Colonic mucosa (tissue), 4 donors: ENCODE results near the gene OPCML. TPM values are rescaled to one million over a fixed set of nuclear protein-coding genes. Genes with fewer than 3 reads are reported as not detected.

Experiments used
- DNase-seq: peaks from one replicate; pipeline ENCODE4 v3.0.0-alpha.2; 2020
- H3K27ac ChIP-seq: fragments of 200-600 bp; one replicate; pipeline ENCODE4 v1.8.0; 2021
- H3K27me3 ChIP-seq: fragments of 200-600 bp; one replicate; pipeline ENCODE4 v1.8.0; 2021
- H3K36me3 ChIP-seq: fragments of 200-600 bp; one replicate; pipeline ENCODE4 v1.8.0; 2021
- H3K4me1 ChIP-seq: fragments of 200-600 bp; one replicate; pipeline ENCODE4 v1.8.0; 2021; ENCODE audit warnings: mild to moderate bottlenecking
- H3K4me3 ChIP-seq: fragments of 200-600 bp; one replicate; pipeline ENCODE4 v1.8.0; 2021
- H3K9ac ChIP-seq, 2 donors: one replicate each; pipeline ENCODE4 v1.7.0; 2013; ENCODE audit warnings: control low read depth in 2 of 2, low read depth in 2 of 2, low read length in 2 of 2
- H3K9me3 ChIP-seq: fragments of 200-600 bp; one replicate; pipeline ENCODE4 v1.8.0; 2021
- CTCF ChIP-seq: fragments of 200-600 bp; IDR thresholded peaks from one replicate; pipeline ENCODE4 v1.8.0; 2022; ENCODE audit warnings: antibody characterized with exemption, mild to moderate bottlenecking
- intact Hi-C: fragments of 100-400 bp; cut with DNase I; formaldehyde crosslinking; loops from one replicate; pipeline ENCODE4 v1.14.1; 2022
- total RNA-seq, 2 donors: library from RNA; stranded (reverse); fragmentation: NEBNext Ultra II Directional in 1 of 2; extraction: Animal tissue kit (Norgen Biotek cat#: 25700) in 1 of 2; gene quantifications; one replicate each; pipeline ENCODE4 v1.2.1, GENCODE V29; 2021
- donor health status: healthy.
- donor health status: DM: no; HTN: no; CAD: no.
- donor health status: DM: no; HTN: no; CAD: no.

OPCML gene
- total RNA-seq, 2 donors from 2014 or later: 0.08 TPM; not detected in 1

GRCh38 chr11:133191931-133192330 lies 340.4 kb downstream of the OPCML start:
- intact Hi-C loops: no loop called here
- Histone ChIP-seq H3K27me3 (no peaks in the 10 kb centered on the region), H3K9ac (no peak overlapping the region), H3K9me3 (no peaks in the 10 kb centered on the region), H3K27ac (no peak overlapping the region), H3K4me3 (no peak overlapping the region), H3K4me1 (no peaks in the 10 kb centered on the region), H3K36me3 (no peaks in the 10 kb centered on the region)
- no peak for TF ChIP-seq CTCF
- DNase-seq: no peak

GRCh38 chr11:133181667-133182066 lies 350.6 kb downstream of the OPCML start:
- Histone ChIP-seq H3K27me3 (no peaks in the 10 kb centered on the region), H3K36me3 (no peaks in the 10 kb centered on the region), H3K27ac (no peak overlapping the region), H3K4me1 (no peaks in the 10 kb centered on the region), H3K4me3 (no peak overlapping the region), H3K9ac (no peak overlapping the region), H3K9me3 (no peaks in the 10 kb centered on the region)
- no peak for TF ChIP-seq CTCF
- no peak for DNase-seq
- intact Hi-C loops: no loop called here

- Histone ChIP-seq H3K9me3 (no peaks in the 10 kb centered on the region), H3K4me3 (no peak overlapping the region), H3K27ac (no peak overlapping the region), H3K9ac (no peak overlapping the region), H3K4me1 (no peaks in the 10 kb centered on the region), H3K36me3 (no peaks in the 10 kb centered on the region), H3K27me3 (no peaks in the 10 kb centered on the region)
- intact Hi-C loops: no loop called here
- DNase-seq: no peak
- no peak for TF ChIP-seq CTCF
Observed at GRCh38 chr11:133181066-133181465, 351.2 kb downstream of the OPCML start.

GRCh38 chr11:133180201-133180600 lies 352.1 kb downstream of the OPCML start:
- H3K27ac ChIP-seq: no peak overlapping the region

GRCh38 chr11:133176748-133177147 lies 355.6 kb downstream of the OPCML start:
- Histone ChIP-seq H3K4me1 (no peaks in the 10 kb centered on the region), H3K27ac (no peak overlapping the region), H3K27me3 (no peaks in the 10 kb centered on the region), H3K9me3 (no peaks in the 10 kb centered on the region), H3K36me3 (no peaks in the 10 kb centered on the region), H3K9ac (no peak overlapping the region), H3K4me3 (no peak overlapping the region)
- no peak for TF ChIP-seq CTCF
- intact Hi-C loops: no loop called here
- DNase-seq: no peak

More at GRCh38 chr11:133180201-133180600, 352.1 kb downstream of the OPCML start:
- Histone ChIP-seq H3K9me3 (no peaks in the 10 kb centered on the region), H3K4me1 (no peaks in the 10 kb centered on the region), H3K9ac (no peak overlapping the region), H3K27me3 (no peaks in the 10 kb centered on the region), H3K4me3 (no peak overlapping the region), H3K36me3 (no peaks in the 10 kb centered on the region)
- no peak for TF ChIP-seq CTCF
- no peak for DNase-seq
- intact Hi-C loops: no loop called here

- TF ChIP-seq CTCF: no peak
- Histone ChIP-seq H3K4me1 (no peaks in the 10 kb centered on the region), H3K36me3 (no peaks in the 10 kb centered on the region), H3K4me3 (no peak overlapping the region), H3K9ac (no peak overlapping the region), H3K27ac (no peak overlapping the region), H3K27me3 (no peaks in the 10 kb centered on the region), H3K9me3 (no peaks in the 10 kb centered on the region)
- intact Hi-C loops: no loop called here
- no peak for DNase-seq
Observed at GRCh38 chr11:133175103-133175502, 357.2 kb downstream of the OPCML start.
